Thyroid gland (tissue), 4 donors: Measurements from ENCODE around the gene EPDR1.

Experiments
- CTCF ChIP-seq, 6 experiments: fragments of 200-600 bp in 3 of 6; fragments of 450-650 bp in 3 of 6; sonication (generic) in 3 of 6; IDR thresholded peaks; one replicate each; pipeline ENCODE4 v1.5.1; 2016 to 2019; ENCODE audit warnings: antibody characterized with exemption in 6 of 6, mild to moderate bottlenecking in 2 of 6, inconsistent platforms in 1 of 6, moderate library complexity in 1 of 6
- POLR2A ChIP-seq, 2 donors: fragments of 450-650 bp; IDR thresholded peaks; one replicate each; pipeline ENCODE4 v1.6.1; 2017; ENCODE audit warnings: antibody characterized with exemption in 2 of 2, mild to moderate bottlenecking in 2 of 2, moderate library complexity in 1 of 2

GRCh38 chr7:37964196-37964595 lies 43.8 kb downstream of the EPDR1 start:
- no peak for TF ChIP-seq POLR2A (IDR thresholded peaks at IDR 0.05)
- no peak for TF ChIP-seq CTCF (IDR thresholded peaks at IDR 0.05)
